Measurements from ENCODE around the gene AXIN1. TPM values are rescaled to one million over a fixed set of nuclear protein-coding genes. Genes with fewer than 3 reads are reported as not detected.

The AXIN1 gene
- total RNA-seq, 4 donors from 2014 or later: 17.5 to 29.7 (median 26.4) TPM

- DNase-seq: no peak
- Histone ChIP-seq H3K4me1 (peaks cover 8 to 10% of the 10 kb centered on the region in 2 donors), H3K36me3 (peaks cover 45 to 50% of the 10 kb centered on the region in 2 donors), H3K27me3 (no peaks in the 10 kb centered on the region), H3K4me3 (replicated peaks in 1 of 3) (no peak overlapping the region), H3K27ac (no peak overlapping the region), H3K9me3 (no peaks in the 10 kb centered on the region)
- WGBS, 2 donors: 88 to 96% methylated on average over 4 to 14 of the region's 23 CpGs
- intact Hi-C loops (cut with DNase I): no loop called here
- TF ChIP-seq POLR2A (IDR thresholded peaks at IDR 0.05) (no peak), CTCF (IDR thresholded peaks at IDR 0.05) (no peak)
These were observed 88.0 kb downstream of the AXIN1 start for GRCh38 chr16:264440-264951.

- peaks cover 50 to 51% of the 10 kb centered on the region in 2 donors for H3K36me3 ChIP-seq
- WGBS, 2 donors: 96 to 100% methylated on average over 1 to 10 of the region's 17 CpGs
- no peak overlapping the region for H3K4me3 ChIP-seq (replicated peaks in 1 of 3)
- H3K9me3 ChIP-seq: no peaks in the 10 kb centered on the region
- intact Hi-C loops (cut with DNase I): no loop called here
- H3K27me3 ChIP-seq: no peaks in the 10 kb centered on the region
- H3K27ac ChIP-seq: no peak overlapping the region
- H3K4me1 ChIP-seq: peaks cover 8 to 10% of the 10 kb centered on the region in 2 donors
- no peak for DNase-seq
- no peak for TF ChIP-seq POLR2A (IDR thresholded peaks at IDR 0.05)
- TF ChIP-seq CTCF (IDR thresholded peaks at IDR 0.05): no peak
These were observed 88.6 kb downstream of the AXIN1 start for GRCh38 chr16:263944-264343.

- no peak for DNase-seq
- peaks cover 8 to 10% of the 10 kb centered on the region in 2 donors for H3K4me1 ChIP-seq
- intact Hi-C loops (cut with DNase I): no loop called here
- no peak overlapping the region for H3K4me3 ChIP-seq (replicated peaks in 1 of 3)
- peaks cover 50 to 51% of the 10 kb centered on the region in 2 donors for H3K36me3 ChIP-seq
- 91 to 97% methylated on average over 11 to 30 of the region's 35 CpGs for WGBS, 2 donors
- TF ChIP-seq CTCF (IDR thresholded peaks at IDR 0.05): no peak
- TF ChIP-seq POLR2A (IDR thresholded peaks at IDR 0.05): no peak
- H3K27me3 ChIP-seq: no peaks in the 10 kb centered on the region
- no peak overlapping the region for H3K27ac ChIP-seq
- no peaks in the 10 kb centered on the region for H3K9me3 ChIP-seq
These were observed 89.2 kb downstream of the AXIN1 start for GRCh38 chr16:263182-263774.

- 92 to 94% methylated on average over 17 to 29 of the region's 29 CpGs for whole genome bisulfite sequencing, 2 donors
- peaks cover 8 to 10% of the 10 kb centered on the region in 2 donors for H3K4me1 ChIP-seq
- H3K4me3 ChIP-seq (replicated peaks in 1 of 3): no peak overlapping the region
- peaks cover 50 to 51% of the 10 kb centered on the region in 2 donors for H3K36me3 ChIP-seq
- no peaks in the 10 kb centered on the region for H3K27me3 ChIP-seq
- intact Hi-C loops (cut with DNase I): no loop called here
- TF ChIP-seq POLR2A (IDR thresholded peaks at IDR 0.05) (no peak), CTCF (IDR thresholded peaks at IDR 0.05) (no peak)
- H3K9me3 ChIP-seq: no peaks in the 10 kb centered on the region
- DNase-seq: no peak
- H3K27ac ChIP-seq: no peak overlapping the region
These were observed 90.3 kb downstream of the AXIN1 start for GRCh38 chr16:262121-262745.

Measured in thyroid gland (tissue), 4 donors.